Endothelial cell of umbilical vein (primary cell): ENCODE measurements around the gene DLD. TPM values are rescaled to one million over a fixed set of nuclear protein-coding genes. Genes with fewer than 3 reads are reported as not detected.

Experiments used
- BruUV-seq: library from RNA; stranded (reverse); fragments of 400-500 nt; replicated peaks from 2 replicates; lab custom pipeline; 2021; lab: Mats Ljungman, UMichigan
- CTCF ChIA-PET: fragments of 300-600, 350-600 bp; sonication (Branson Sonifier 250); formaldehyde crosslinking; loops from one replicate; lab custom pipeline; 2021; ENCODE audit warnings: antibody characterized with exemption, inconsistent platforms; lab: Charles Lee
- POLR2A ChIA-PET: fragments of 300-600, 350-600 bp; sonication (Branson Sonifier 250); formaldehyde crosslinking; loops from one replicate; lab custom pipeline; 2021; ENCODE audit warnings: antibody characterized with exemption, inconsistent platforms; lab: Charles Lee
- DNase-seq: peaks from one replicate; pipeline ENCODE4 v3.0.0-alpha.2; 2011; ENCODE audit warnings: low read depth, low spot score
- FAIRE-seq: peaks from 2 replicates; lab custom pipeline; 2011; peaks lifted over from hg19 to GRCh38; lab: Jason Lieb, UNC
- H2AFZ ChIP-seq: 2 replicates; pipeline ENCODE4 v1.6.0; 2012; ENCODE audit warnings: low read depth, low read length, control low read depth, inconsistent platforms
- H3K27ac ChIP-seq: 2 replicates; pipeline ENCODE4 v1.5.1; 2011; ENCODE audit warnings: low read depth, mild to moderate bottlenecking, control low read depth, low read length, moderate library complexity; ENCODE audit not compliant: insufficient read depth
- H3K27me3 ChIP-seq, 2 experiments: 2 replicates each; pipeline versions ENCODE4 v1.6.0 to v1.6.1; 2011; ENCODE audit warnings: low read length in 2 of 2, mixed read lengths in 1 of 2; ENCODE audit not compliant: control insufficient read depth in 2 of 2, insufficient read depth in 2 of 2
- H3K36me3 ChIP-seq, 2 experiments: 2 replicates in 1 of 2; 3 replicates in 1 of 2; pipeline ENCODE4 v1.5.1; 2011; ENCODE audit warnings: low read length in 2 of 2, mild to moderate bottlenecking in 1 of 2, moderate library complexity in 1 of 2; ENCODE audit not compliant: control insufficient read depth in 2 of 2, insufficient read depth in 2 of 2; ENCODE audit errors: extremely low read depth in 1 of 2
- H3K4me1 ChIP-seq: 3 replicates; pipeline ENCODE4 v1.5.1; 2011; ENCODE audit warnings: mild to moderate bottlenecking, low read length; ENCODE audit not compliant: control insufficient read depth, insufficient read depth; ENCODE audit errors: extremely low read depth
- H3K4me2 ChIP-seq: 2 replicates; pipeline ENCODE4 v1.6.1; 2011; ENCODE audit warnings: low read length, control low read depth, mixed read lengths; ENCODE audit not compliant: insufficient read depth
- H3K4me3 ChIP-seq, 3 experiments: fragments of 200-600 bp in 1 of 3; sonication (generic), shearing (Covaris generic) in 1 of 3; replicated peaks in 1 of 3; 2 replicates each; pipeline ENCODE4 v1.5.1; 2011 to 2016; ENCODE audit warnings: control low read depth in 3 of 3, low read length in 3 of 3, mild to moderate bottlenecking in 2 of 3, inconsistent platforms in 1 of 3, low read depth in 1 of 3, moderate library complexity in 1 of 3; ENCODE audit not compliant: insufficient read depth in 1 of 3
- H3K79me2 ChIP-seq: 2 replicates; pipeline ENCODE4 v1.6.0; 2012; ENCODE audit warnings: low read length, inconsistent platforms; ENCODE audit not compliant: control insufficient read depth, insufficient read depth
- H3K9ac ChIP-seq: replicated peaks from 2 replicates; pipeline ENCODE3; 2011; ENCODE audit warnings: low read length, control low read depth; ENCODE audit not compliant: insufficient read depth; ENCODE audit errors: extremely low read depth
- H3K9me1 ChIP-seq: replicated peaks from 3 replicates; pipeline ENCODE4 v1.6.0; 2011; ENCODE audit warnings: mild to moderate bottlenecking, low read length; ENCODE audit not compliant: control insufficient read depth, insufficient read depth; ENCODE audit errors: extremely low read depth
- H3K9me3 ChIP-seq: replicated peaks from 2 replicates; pipeline ENCODE4 v1.5.1; 2012; ENCODE audit warnings: low read length, inconsistent platforms; ENCODE audit not compliant: control insufficient read depth, insufficient read depth
- H4K20me1 ChIP-seq: replicated peaks from 2 replicates; pipeline ENCODE3; 2011; ENCODE audit warnings: mild to moderate bottlenecking, low read length; ENCODE audit not compliant: control insufficient read depth, insufficient read depth; ENCODE audit errors: extremely low read depth
- CTCF ChIP-seq, 2 donors: IDR thresholded peaks; 1 replicate in 1 of 2; 2 replicates in 1 of 2; pipeline ENCODE4 v1.5.1; 2011; ENCODE audit warnings: low read length in 2 of 2, mild to moderate bottlenecking in 2 of 2, moderate library complexity in 2 of 2, control low read depth in 1 of 2, inconsistent platforms in 1 of 2, low read depth in 1 of 2; ENCODE audit not compliant: insufficient read depth in 1 of 2; ENCODE audit errors: extremely low read depth in 1 of 2
- EZH2 ChIP-seq: IDR thresholded peaks from 2 replicates; pipeline ENCODE4 v1.6.1; 2012; ENCODE audit warnings: borderline replicate concordance, low read depth, mild to moderate bottlenecking, moderate library complexity, low read length, inconsistent platforms; ENCODE audit not compliant: severe bottlenecking
- GATA2 ChIP-seq: IDR thresholded peaks from 2 replicates; pipeline ENCODE4 v1.7.0; 2011; ENCODE audit warnings: low read depth, mild to moderate bottlenecking, moderate library complexity, mixed read lengths, low read length; ENCODE audit not compliant: insufficient read length, insufficient read depth
- JUN ChIP-seq: IDR thresholded peaks from 2 replicates; pipeline ENCODE4 v1.6.1; 2011; ENCODE audit warnings: borderline replicate concordance, low read depth; ENCODE audit not compliant: insufficient read length, insufficient read depth
- MAX ChIP-seq: IDR thresholded peaks from 2 replicates; pipeline ENCODE4 v1.6.1; 2011; ENCODE audit not compliant: insufficient read depth, insufficient read length
- POLR2AphosphoS5 ChIP-seq: IDR thresholded peaks from 2 replicates; pipeline ENCODE4 v1.6.1; 2012; ENCODE audit warnings: low read depth, mild to moderate bottlenecking, control low read depth, low read length, moderate library complexity; ENCODE audit not compliant: insufficient read depth
- dilution Hi-C: fragments of 300-500 bp; cut with MboI; formaldehyde crosslinking; loops from one replicate; pipeline ENCODE4 v1.15.0; 2019; ENCODE audit warnings: low sequenced_read_pairs; ENCODE audit not compliant: extremely low pct_ligation_motif_present
- intact Hi-C: fragments of 100-400 bp; cut with micrococcal nuclease; formaldehyde crosslinking; loops from one replicate; pipeline ENCODE4 v1.10.0; 2022
- polyA plus RNA-seq, 4 experiments: library from polyadenylated mRNA; depleted of rRNA in 3 of 4; stranded (reverse) in 3 of 4; unstranded in 1 of 4; fragments of >200 nt; gene quantifications; 2 replicates each; pipeline versions ENCODE4 v1.2.1 to v1.2.3, GENCODE V29; 2011 to 2012; ENCODE audit warnings: missing spikeins in 1 of 4
- total RNA-seq: library from RNA; stranded (reverse); gene quantifications from 2 replicates; pipeline ENCODE4 v1.2.3, GENCODE V29; 2021

Gene DLD
- total and polyA plus RNA-seq, 2 donors (not counting 3 experiments of a cell fraction or from before 2014, with no cell fraction given) = 61.7 to 95.0 TPM

GRCh38 chr7:107858280-107858679 is 32.7 kb upstream of the DLD start:
- Histone ChIP-seq H3K27me3 (peaks cover 5 to 7% of the 10 kb centered on the region in 2 experiments), H3K27ac (no peak overlapping the region), H3K79me2 (no peaks in the 10 kb centered on the region), H3K4me1 (no peaks in the 10 kb centered on the region), H3K9ac (no peak overlapping the region), H4K20me1 (no peaks in the 10 kb centered on the region), H3K4me3 (no peak overlapping the region), H3K4me2 (no peak overlapping the region), H3K36me3 (no peaks in the 10 kb centered on the region), H3K9me3 (no peaks in the 10 kb centered on the region), H3K9me1 (no peaks in the 10 kb centered on the region), H2AFZ (no peak overlapping the region)
- DNase-seq (no peak), FAIRE-seq (no peak)
- dilution Hi-C loops (no loop called here), intact Hi-C loops (no loop called here)
- no TSS peak for BruUV-seq
- POLR2A ChIA-PET = no interaction called here
- CTCF ChIA-PET = interaction anchor here (1.7 kb wide), 1 partner anchor 17 kb away, joined by 6 read pairs; no protein-coding TSS in a partner anchor
- TF ChIP-seq CTCF (IDR thresholded peaks at IDR 0.05; ENCODE audit: extremely low read depth in 1 of 2, insufficient read depth in 1 of 2, low read depth in 1 of 2, low read length in 2 of 2) (no peak), POLR2AphosphoS5 (no peak), GATA2 (no peak), MAX (no peak), JUN (no peak), EZH2 (no peak)
